Activated naive CD8-positive, alpha-beta T cell treated with anti-CD3 and anti-CD28 coated beads for 36 hours (primary cell): ENCODE results near the gene RERE. TPM values are rescaled to one million over a fixed set of nuclear protein-coding genes. Genes with fewer than 3 reads are reported as not detected.
"Not testable (repeated sequence)": the region's sequence is repeated elsewhere in the genome, so short reads cannot be mapped to it uniquely, and the experiment has no call there.

Source experiments
- DNase-seq: peaks from one replicate; pipeline ENCODE4 v3.0.0; 2021
- H3K27ac Mint-ChIP-seq: one replicate; pipeline ENCODE4 v1.8.0; 2022; ENCODE audit warnings: mild to moderate bottlenecking, moderate library complexity, mixed read lengths
- H3K27me3 Mint-ChIP-seq: one replicate; pipeline ENCODE4 v1.8.0; 2022; ENCODE audit warnings: mild to moderate bottlenecking, mixed read lengths
- H3K36me3 Mint-ChIP-seq: one replicate; pipeline ENCODE4 v1.8.0; 2021; ENCODE audit warnings: mild to moderate bottlenecking, mixed read lengths
- H3K4me1 Mint-ChIP-seq: one replicate; pipeline ENCODE4 v1.8.0; 2021; ENCODE audit warnings: mixed read lengths
- H3K4me3 Mint-ChIP-seq: one replicate; pipeline ENCODE4 v1.8.0; 2022; ENCODE audit warnings: mild to moderate bottlenecking, moderate library complexity, mixed read lengths
- H3K9me3 Mint-ChIP-seq: one replicate; pipeline ENCODE4 v1.8.0; 2022; ENCODE audit warnings: mixed read lengths
- total RNA-seq, 2 experiments: library from RNA; stranded (reverse); gene quantifications; one replicate each; pipeline ENCODE4 v1.2.3, GENCODE V29; 2021

RERE gene
- total RNA-seq, 2 experiments from 2014 or later = 36.8 to 39.6 TPM

- H3K36me3 Mint-ChIP-seq = peaks cover 26% of the 10 kb centered on the region
- H3K27me3 Mint-ChIP-seq, H3K27ac Mint-ChIP-seq, H3K9me3 Mint-ChIP-seq, H3K4me3 Mint-ChIP-seq, DNase-seq: not testable (repeated sequence)
- peaks cover 62% of the 10 kb centered on the region for H3K4me1 Mint-ChIP-seq
These were observed 437.1 kb downstream of the RERE start for GRCh38 chr1:8380310-8380709.

GRCh38 chr1:8379513-8380186, 437.8 kb downstream of the RERE start:
- Mint-ChIP-seq H3K4me3 (no peak overlapping the region), H3K27me3 (no peaks in the 10 kb centered on the region)

GRCh38 chr1:8378981-8379470, 438.4 kb downstream of the RERE start:
- peaks cover 60% of the 10 kb centered on the region for H3K4me1 Mint-ChIP-seq
- no peak for DNase-seq
- no peak overlapping the region for H3K27ac Mint-ChIP-seq
- peaks cover 24% of the 10 kb centered on the region for H3K36me3 Mint-ChIP-seq
- no peak overlapping the region for H3K4me3 Mint-ChIP-seq
- no peaks in the 10 kb centered on the region for H3K27me3 Mint-ChIP-seq
- H3K9me3 Mint-ChIP-seq = no peaks in the 10 kb centered on the region

More at GRCh38 chr1:8379513-8380186, 437.8 kb downstream of the RERE start:
- Mint-ChIP-seq H3K36me3 (peaks cover 27% of the 10 kb centered on the region), H3K9me3 (no peaks in the 10 kb centered on the region), H3K27ac (no peak overlapping the region), H3K4me1 (peaks cover 62% of the 10 kb centered on the region)
- no peak for DNase-seq

- H3K4me3 Mint-ChIP-seq = no peak overlapping the region
- no peak overlapping the region for H3K27ac Mint-ChIP-seq
- no peak for DNase-seq
- no peaks in the 10 kb centered on the region for H3K27me3 Mint-ChIP-seq
- H3K4me1 Mint-ChIP-seq = peaks cover 56% of the 10 kb centered on the region
- no peaks in the 10 kb centered on the region for H3K9me3 Mint-ChIP-seq
- H3K36me3 Mint-ChIP-seq = peaks cover 20% of the 10 kb centered on the region
These were observed 439.3 kb downstream of the RERE start for GRCh38 chr1:8378178-8378577.

- peaks cover 51% of the 10 kb centered on the region for H3K4me1 Mint-ChIP-seq
- no peak overlapping the region for H3K27ac Mint-ChIP-seq
- peaks cover 17% of the 10 kb centered on the region for H3K36me3 Mint-ChIP-seq
- no peak for DNase-seq
- H3K27me3 Mint-ChIP-seq = no peaks in the 10 kb centered on the region
- H3K9me3 Mint-ChIP-seq = no peaks in the 10 kb centered on the region
- no peak overlapping the region for H3K4me3 Mint-ChIP-seq
These were observed 440.0 kb downstream of the RERE start for GRCh38 chr1:8377271-8377981.

GRCh38 chr1:8376358-8376840, 441.0 kb downstream of the RERE start:
- no peaks in the 10 kb centered on the region for H3K9me3 Mint-ChIP-seq
- peaks cover 47% of the 10 kb centered on the region for H3K4me1 Mint-ChIP-seq
- H3K27ac Mint-ChIP-seq = no peak overlapping the region
- no peak overlapping the region for H3K4me3 Mint-ChIP-seq
- peaks cover 12% of the 10 kb centered on the region for H3K36me3 Mint-ChIP-seq
- no peak for DNase-seq
- no peaks in the 10 kb centered on the region for H3K27me3 Mint-ChIP-seq

- Mint-ChIP-seq H3K27me3 (no peaks in the 10 kb centered on the region), H3K27ac (no peak overlapping the region), H3K4me3 (no peak overlapping the region), H3K36me3 (peaks cover 9% of the 10 kb centered on the region), H3K9me3 (no peaks in the 10 kb centered on the region), H3K4me1 (peaks cover 36% of the 10 kb centered on the region)
- no peak for DNase-seq
These were observed 442.6 kb downstream of the RERE start for GRCh38 chr1:8374812-8375211.

GRCh38 chr1:8374356-8374755, 443.1 kb downstream of the RERE start:
- Mint-ChIP-seq H3K27me3 (no peaks in the 10 kb centered on the region), H3K9me3 (no peaks in the 10 kb centered on the region), H3K36me3 (peaks cover 9% of the 10 kb centered on the region), H3K4me1 (peaks cover 34% of the 10 kb centered on the region), H3K4me3 (no peak overlapping the region), H3K27ac (no peak overlapping the region)
- DNase-seq = no peak

GRCh38 chr1:8373581-8374241, 443.7 kb downstream of the RERE start:
- Mint-ChIP-seq H3K4me3 (no peak overlapping the region), H3K36me3 (peaks cover 7% of the 10 kb centered on the region), H3K27ac (no peak overlapping the region), H3K9me3 (no peaks in the 10 kb centered on the region), H3K27me3 (no peaks in the 10 kb centered on the region), H3K4me1 (peaks cover 34% of the 10 kb centered on the region)
- no peak for DNase-seq

GRCh38 chr1:8373125-8373524, 444.3 kb downstream of the RERE start:
- H3K27ac Mint-ChIP-seq = no peak overlapping the region
- no peak overlapping the region for H3K4me3 Mint-ChIP-seq
- no peak for DNase-seq
- H3K27me3 Mint-ChIP-seq = no peaks in the 10 kb centered on the region
- peaks cover 31% of the 10 kb centered on the region for H3K4me1 Mint-ChIP-seq
- no peaks in the 10 kb centered on the region for H3K9me3 Mint-ChIP-seq
- H3K36me3 Mint-ChIP-seq = peaks cover 7% of the 10 kb centered on the region

GRCh38 chr1:8371372-8371991, 446.0 kb downstream of the RERE start:
- no peaks in the 10 kb centered on the region for H3K9me3 Mint-ChIP-seq
- peaks cover 4% of the 10 kb centered on the region for H3K36me3 Mint-ChIP-seq
- no peak for DNase-seq
- H3K4me1 Mint-ChIP-seq = peaks cover 26% of the 10 kb centered on the region
- peak overlapping the region; percentile 51 for H3K27ac Mint-ChIP-seq
- H3K4me3 Mint-ChIP-seq = no peak overlapping the region
- no peaks in the 10 kb centered on the region for H3K27me3 Mint-ChIP-seq

- H3K36me3 Mint-ChIP-seq = peaks cover 4% of the 10 kb centered on the region
- peaks cover 22% of the 10 kb centered on the region for H3K4me1 Mint-ChIP-seq
- DNase-seq = no peak
- H3K9me3 Mint-ChIP-seq = no peaks in the 10 kb centered on the region
- no peaks in the 10 kb centered on the region for H3K27me3 Mint-ChIP-seq
- H3K4me3 Mint-ChIP-seq = no peak overlapping the region
- no peak overlapping the region for H3K27ac Mint-ChIP-seq
These were observed 446.5 kb downstream of the RERE start for GRCh38 chr1:8370905-8371315.

- DNase-seq = no peak
- Mint-ChIP-seq H3K27ac (no peak overlapping the region), H3K4me1 (peaks cover 22% of the 10 kb centered on the region), H3K27me3 (no peaks in the 10 kb centered on the region), H3K4me3 (no peak overlapping the region), H3K36me3 (peaks cover 4% of the 10 kb centered on the region), H3K9me3 (no peaks in the 10 kb centered on the region)
These were observed 447.2 kb downstream of the RERE start for GRCh38 chr1:8370046-8370881.

- peaks cover 15% of the 10 kb centered on the region for H3K4me1 Mint-ChIP-seq
- no peaks in the 10 kb centered on the region for H3K27me3 Mint-ChIP-seq
- H3K36me3 Mint-ChIP-seq = peaks cover 3% of the 10 kb centered on the region
- no peaks in the 10 kb centered on the region for H3K9me3 Mint-ChIP-seq
- no peak overlapping the region for H3K4me3 Mint-ChIP-seq
- no peak overlapping the region for H3K27ac Mint-ChIP-seq
- no peak for DNase-seq
These were observed 448.3 kb downstream of the RERE start for GRCh38 chr1:8368956-8369639.
